ENCODE results near the gene THBD.

DNA sequence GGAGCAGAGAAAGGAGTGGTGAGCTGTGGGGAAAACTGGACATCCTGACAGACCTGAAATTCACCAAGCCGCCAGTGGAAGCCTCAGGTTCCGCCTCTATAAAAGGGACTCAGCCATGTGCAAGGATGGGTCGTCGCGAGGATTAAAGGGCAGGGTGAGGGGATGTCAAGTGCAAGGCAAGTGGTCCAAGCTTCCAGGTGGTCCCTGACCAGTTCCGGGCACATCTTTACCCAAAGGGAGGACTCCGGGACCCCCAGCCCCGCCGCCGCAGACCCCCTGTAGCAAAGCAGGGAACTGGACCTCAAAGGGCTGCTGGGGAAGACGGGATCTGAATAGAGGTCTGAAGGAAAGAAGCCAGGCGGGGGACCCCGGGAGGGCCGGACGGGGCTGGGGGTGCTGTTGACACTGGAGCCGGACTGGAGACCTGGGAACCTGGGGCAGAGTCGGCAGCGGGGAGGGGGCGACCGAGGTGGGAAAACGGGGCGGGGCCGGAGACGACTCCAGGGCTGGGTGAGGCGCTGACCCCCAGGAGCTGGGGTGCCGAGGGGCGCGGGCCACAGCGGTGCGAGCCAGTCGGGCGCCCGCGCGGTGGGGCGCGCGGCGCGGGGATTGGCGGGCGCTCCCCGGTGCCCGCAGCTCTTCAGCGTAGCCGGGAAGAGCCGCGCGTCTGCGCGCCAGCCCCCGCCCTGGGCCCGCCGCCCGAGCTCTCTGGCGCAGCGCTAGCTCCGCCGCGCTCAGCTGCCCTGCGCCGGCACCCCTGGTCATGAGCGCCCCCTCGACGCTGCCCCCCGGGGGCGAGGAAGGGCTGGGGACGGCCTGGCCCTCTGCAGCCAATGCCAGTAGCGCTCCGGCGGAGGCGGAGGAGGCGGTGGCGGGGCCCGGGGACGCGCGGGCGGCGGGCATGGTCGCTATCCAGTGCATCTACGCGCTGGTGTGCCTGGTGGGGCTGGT is 14.5 kb downstream of the THBD start, which contains the start of gene SSTR4:
- no peak for TF ChIP-seq HDGF (IDR thresholded peaks at IDR 0.05; ENCODE audit: borderline replicate concordance)
- no peak for TF ChIP-seq NFRKB (IDR thresholded peaks at IDR 0.05)
- no peak for TF ChIP-seq CTBP1 (IDR thresholded peaks at IDR 0.05; ENCODE audit: borderline replicate concordance)
- no peak for TF ChIP-seq TARDBP (IDR thresholded peaks at IDR 0.05)
- no peak for TF ChIP-seq SP1 (IDR thresholded peaks at IDR 0.05)
- no peak for TF ChIP-seq FOXM1 (IDR thresholded peaks at IDR 0.05; ENCODE audit: borderline replicate concordance)
- TF ChIP-seq BHLHE40 (IDR thresholded peaks at IDR 0.05; ENCODE audit: borderline replicate concordance): no peak
- TF ChIP-seq ARNT (IDR thresholded peaks at IDR 0.05): no peak
- TF ChIP-seq ZNF384 (IDR thresholded peaks at IDR 0.05): no peak
- no peak for TF ChIP-seq SUZ12 (IDR thresholded peaks at IDR 0.05)
- TF ChIP-seq FOXK2 (IDR thresholded peaks at IDR 0.05): no peak
- no peak for TF ChIP-seq FOXA1 (IDR thresholded peaks at IDR 0.05)
